CD1c-positive myeloid dendritic cell (primary cell): Measurements from ENCODE around the gene RNF182.
"Not testable (repeated sequence)": the region's sequence is repeated elsewhere in the genome, so short reads cannot be mapped to it uniquely, and the experiment has no call there.

ENCODE experiments used
- DNase-seq: peaks from one replicate; pipeline ENCODE4 v3.0.0-alpha.2; 2016; ENCODE audit errors: extremely low spot score

Gene RNF182

GRCh38 chr6:14001329-14002012 lies 76.7 kb downstream of the RNF182 start:
- no peak for DNase-seq

- no peak for DNase-seq
Measured at GRCh38 chr6:14002176-14002947, 77.6 kb downstream of the RNF182 start.

- no peak for DNase-seq
Measured at GRCh38 chr6:14004258-14004657, 79.5 kb downstream of the RNF182 start.

- DNase-seq: no peak
Measured at GRCh38 chr6:14008809-14009208, 84.1 kb downstream of the RNF182 start.

- no peak for DNase-seq
Measured at GRCh38 chr6:14009431-14009830, 84.7 kb downstream of the RNF182 start.

GRCh38 chr6:14010275-14010674 lies 85.5 kb downstream of the RNF182 start:
- DNase-seq: no peak

GRCh38 chr6:14012313-14013030 lies 87.7 kb downstream of the RNF182 start:
- peak; percentile 42 for DNase-seq

- no peak for DNase-seq
Measured at GRCh38 chr6:14015964-14016363, 91.2 kb downstream of the RNF182 start.

GRCh38 chr6:14016432-14016831 lies 91.7 kb downstream of the RNF182 start:
- DNase-seq: no peak

- no peak for DNase-seq
Measured at GRCh38 chr6:14016935-14017625, 92.3 kb downstream of the RNF182 start.

GRCh38 chr6:14017626-14018475 lies 93.1 kb downstream of the RNF182 start:
- no peak for DNase-seq

GRCh38 chr6:14018559-14018958 lies 93.8 kb downstream of the RNF182 start:
- DNase-seq: not testable (repeated sequence)

GRCh38 chr6:14020551-14020950 lies 95.8 kb downstream of the RNF182 start:
- no peak for DNase-seq

- DNase-seq: no peak
Measured at GRCh38 chr6:14021449-14021848, 96.7 kb downstream of the RNF182 start.

GRCh38 chr6:14022673-14023072 lies 97.9 kb downstream of the RNF182 start:
- DNase-seq: no peak

GRCh38 chr6:14023855-14024254 lies 99.1 kb downstream of the RNF182 start:
- DNase-seq: no peak

GRCh38 chr6:14025160-14025559 lies 100.4 kb downstream of the RNF182 start:
- DNase-seq: peak; percentile 76

- no peak for DNase-seq
Measured at GRCh38 chr6:14026831-14027539, 102.2 kb downstream of the RNF182 start.

GRCh38 chr6:14028631-14029030 lies 103.9 kb downstream of the RNF182 start:
- DNase-seq: no peak

GRCh38 chr6:14029605-14030004 lies 104.9 kb downstream of the RNF182 start:
- DNase-seq: no peak
